Testis (tissue), 3 donors: ENCODE measurements around the gene IGFBP5. TPM values are rescaled to one million over a fixed set of nuclear protein-coding genes. Genes with fewer than 3 reads are reported as not detected.

Experiments
- DNase-seq: peaks from one replicate; pipeline ENCODE4 v3.0.0-alpha.2; 2019
- H3K27ac ChIP-seq, 2 donors: fragments of 200-600 bp; sonication (generic); one replicate each; pipeline ENCODE4 v1.5.1; 2019
- H3K27me3 ChIP-seq: fragments of 200-600 bp; sonication (generic); one replicate; pipeline ENCODE4 v1.5.1; 2019
- H3K36me3 ChIP-seq: fragments of 200-600 bp; sonication (generic); one replicate; pipeline ENCODE4 v1.5.1; 2017; ENCODE audit warnings: low read depth; ENCODE audit errors: missing control alignments
- H3K4me1 ChIP-seq: fragments of 200-600 bp; sonication (generic); one replicate; pipeline ENCODE4 v1.5.1; 2019
- H3K4me3 ChIP-seq, 2 donors: fragments of 200-600 bp; sonication (generic); one replicate each; pipeline ENCODE4 v1.5.1; 2017 to 2019
- H3K9me3 ChIP-seq: fragments of 200-600 bp; sonication (generic); one replicate; pipeline ENCODE4 v1.5.1; 2017
- POLR2A ChIP-seq: fragments of 450-650 bp; IDR thresholded peaks from one replicate; pipeline ENCODE4 v1.6.1; 2017; ENCODE audit warnings: antibody characterized with exemption, mild to moderate bottlenecking, moderate library complexity
- WGBS, 2 donors: methylation state at CpG; one replicate each; pipeline ENCODE4 v1.1.5; 2018; 5-methylcytosine and 5-hydroxymethylcytosine counted together
- intact Hi-C: fragments of 100-400 bp; cut with DNase I; formaldehyde crosslinking; loops from one replicate; pipeline ENCODE4 v1.15.1; 2023; ENCODE audit warnings: low total_unique reads
- polyA plus RNA-seq: library from polyadenylated mRNA; stranded (reverse); fragments of 350-450 nt; fragmentation: Illumina TruSeq; extraction: RNeasy Lipid Tissue Mini Kit (QIAGEN cat#74804); gene quantifications from one replicate; pipeline ENCODE4 v1.2.3, GENCODE V29; 2014; ENCODE audit warnings: low read depth, low replicate concordance; ENCODE audit not compliant: insufficient read depth
- total RNA-seq, 2 donors: library from RNA; depleted of rRNA; stranded (reverse); fragments of >200 nt; gene quantifications; one replicate each; pipeline ENCODE4 v1.2.3, GENCODE V29; 2016
- TF ChIP-seq, protein P1 (sequence below), 3 experiments: fragments of 450-650 bp in 2 of 3; fragments of 200-600 bp in 1 of 3; sonication (generic) in 1 of 3; IDR thresholded peaks; one replicate each; pipeline ENCODE4 v1.5.1; 2016 to 2019; ENCODE audit warnings: antibody characterized with exemption in 3 of 3, mild to moderate bottlenecking in 2 of 3, moderate library complexity in 1 of 3

Gene IGFBP5
- total and polyA plus RNA-seq, 3 donors from 2014 or later: 169 to 308 (median 228) TPM

DNA sequence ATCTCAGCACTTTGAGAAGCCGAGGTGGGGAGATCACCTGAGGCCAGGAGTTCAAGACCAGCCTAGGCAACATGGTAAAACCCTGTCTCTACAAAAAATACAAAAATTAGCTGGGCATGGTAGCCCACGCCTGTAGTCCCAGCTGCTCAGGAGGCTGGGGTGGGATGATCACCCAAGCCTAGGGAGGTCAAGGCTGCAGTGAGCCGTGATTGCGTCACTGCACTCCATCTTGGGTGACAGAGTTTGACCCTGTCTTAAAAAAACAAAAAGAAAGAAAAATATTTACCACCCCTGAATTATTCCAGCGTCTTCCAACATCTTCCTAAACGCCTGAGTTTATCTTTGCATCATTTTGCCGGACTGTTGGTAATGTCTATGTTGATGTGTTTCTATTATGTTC, 6.2 kb upstream of the IGFBP5 start:
- H3K27ac ChIP-seq: no peak overlapping the region
- no peak for TF ChIP-seq POLR2A
- TF ChIP-seq, protein P1, sequence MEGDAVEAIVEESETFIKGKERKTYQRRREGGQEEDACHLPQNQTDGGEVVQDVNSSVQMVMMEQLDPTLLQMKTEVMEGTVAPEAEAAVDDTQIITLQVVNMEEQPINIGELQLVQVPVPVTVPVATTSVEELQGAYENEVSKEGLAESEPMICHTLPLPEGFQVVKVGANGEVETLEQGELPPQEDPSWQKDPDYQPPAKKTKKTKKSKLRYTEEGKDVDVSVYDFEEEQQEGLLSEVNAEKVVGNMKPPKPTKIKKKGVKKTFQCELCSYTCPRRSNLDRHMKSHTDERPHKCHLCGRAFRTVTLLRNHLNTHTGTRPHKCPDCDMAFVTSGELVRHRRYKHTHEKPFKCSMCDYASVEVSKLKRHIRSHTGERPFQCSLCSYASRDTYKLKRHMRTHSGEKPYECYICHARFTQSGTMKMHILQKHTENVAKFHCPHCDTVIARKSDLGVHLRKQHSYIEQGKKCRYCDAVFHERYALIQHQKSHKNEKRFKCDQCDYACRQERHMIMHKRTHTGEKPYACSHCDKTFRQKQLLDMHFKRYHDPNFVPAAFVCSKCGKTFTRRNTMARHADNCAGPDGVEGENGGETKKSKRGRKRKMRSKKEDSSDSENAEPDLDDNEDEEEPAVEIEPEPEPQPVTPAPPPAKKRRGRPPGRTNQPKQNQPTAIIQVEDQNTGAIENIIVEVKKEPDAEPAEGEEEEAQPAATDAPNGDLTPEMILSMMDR (IDR thresholded peaks at IDR 0.05): no peak
- DNase-seq: no peak
- no peak overlapping the region for H3K4me3 ChIP-seq
- H3K36me3 ChIP-seq: no peaks in the 10 kb centered on the region
- H3K9me3 ChIP-seq: no peaks in the 10 kb centered on the region
- intact Hi-C loops: no loop called here
- no peaks in the 10 kb centered on the region for H3K27me3 ChIP-seq
- WGBS, 2 donors: 86 to 93% methylated on average over 7 of the region's 7 CpGs
- peaks cover 3% of the 10 kb centered on the region for H3K4me1 ChIP-seq

DNA sequence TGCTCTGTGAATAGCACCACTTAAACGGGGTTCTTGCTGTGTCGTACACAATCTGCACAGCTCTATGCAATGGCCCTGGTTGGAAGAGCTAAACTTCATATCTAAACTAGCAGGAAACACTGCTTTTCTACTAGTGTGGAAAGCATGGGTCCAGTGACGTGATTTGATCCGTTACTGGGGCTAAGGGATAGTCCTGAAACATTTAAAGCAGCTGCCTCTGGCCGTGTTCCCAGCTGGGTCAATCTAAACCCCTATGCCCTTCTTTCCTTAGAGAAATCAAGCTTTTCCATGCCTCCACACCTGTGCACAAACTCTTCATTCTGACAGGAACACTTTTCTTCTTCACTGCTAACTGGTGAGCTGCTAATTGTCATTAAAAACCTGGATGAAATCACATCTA, 5.4 kb upstream of the IGFBP5 start:
- WGBS, 2 donors: 75 to 80% methylated on average over 5 of the region's 5 CpGs
- no peak overlapping the region for H3K27ac ChIP-seq
- H3K4me1 ChIP-seq: peaks cover 3% of the 10 kb centered on the region
- no peak for TF ChIP-seq POLR2A
- TF ChIP-seq, protein P1 (IDR thresholded peaks at IDR 0.05): no peak
- DNase-seq: no peak
- H3K4me3 ChIP-seq: no peak overlapping the region
- H3K9me3 ChIP-seq: no peaks in the 10 kb centered on the region
- H3K36me3 ChIP-seq: no peaks in the 10 kb centered on the region
- intact Hi-C loops: no loop called here
- no peaks in the 10 kb centered on the region for H3K27me3 ChIP-seq

DNA sequence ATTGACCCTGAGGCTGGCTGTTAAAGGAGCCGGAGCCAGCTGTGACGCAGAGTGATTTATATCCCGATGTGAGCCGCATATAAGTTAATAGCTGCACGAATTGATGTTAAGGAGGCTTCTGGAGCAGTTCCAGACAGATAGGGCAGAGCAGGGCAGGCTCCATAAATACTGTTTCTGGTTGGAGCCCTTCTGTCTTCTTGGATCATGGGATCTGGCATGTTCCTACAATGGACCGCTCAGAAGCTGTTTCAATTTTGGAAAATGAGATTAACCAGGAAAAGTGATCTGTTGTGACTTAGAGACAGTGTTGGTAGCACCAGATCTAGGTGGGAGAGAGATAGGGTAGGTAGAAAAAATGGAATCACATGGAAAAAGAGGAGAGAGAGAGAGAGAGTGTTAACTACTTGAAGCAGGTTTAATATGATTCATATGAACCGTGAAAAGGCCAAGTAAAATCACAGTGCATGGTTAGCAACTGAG, 4.8 kb upstream of the IGFBP5 start:
- Histone ChIP-seq H3K36me3 (no peaks in the 10 kb centered on the region), H3K4me3 (no peak overlapping the region), H3K27ac (no peak overlapping the region), H3K27me3 (no peaks in the 10 kb centered on the region), H3K9me3 (no peaks in the 10 kb centered on the region), H3K4me1 (peaks cover 5% of the 10 kb centered on the region)
- DNase-seq: no peak
- intact Hi-C loops: no loop called here
- 66 to 81% methylated on average over 7 of the region's 7 CpGs for WGBS, 2 donors
- TF ChIP-seq POLR2A: no peak
- TF ChIP-seq, protein P1 (IDR thresholded peaks at IDR 0.05): no peak

DNA sequence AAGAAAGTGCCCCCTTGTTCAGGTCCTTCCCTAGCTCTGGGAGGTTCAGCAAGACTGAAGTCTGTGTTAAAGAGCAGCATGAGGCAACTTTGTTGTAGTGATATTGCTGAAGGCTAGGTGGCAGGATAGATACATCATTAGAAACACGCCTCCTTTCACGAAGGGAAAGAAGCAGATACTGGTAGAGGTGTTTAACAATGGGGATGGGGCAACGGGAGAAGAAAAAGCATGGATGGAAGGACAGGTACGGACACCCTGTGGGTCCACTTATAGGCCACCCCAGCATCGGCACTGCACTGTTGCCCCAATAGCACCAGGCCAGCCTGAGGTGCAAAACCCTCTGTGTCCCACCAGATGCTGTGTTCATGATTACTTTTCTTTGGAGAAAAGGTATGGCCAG, 3.5 kb upstream of the IGFBP5 start:
- no peaks in the 10 kb centered on the region for H3K36me3 ChIP-seq
- H3K27ac ChIP-seq: no peak overlapping the region
- H3K4me1 ChIP-seq: peaks cover 12% of the 10 kb centered on the region
- TF ChIP-seq POLR2A: no peak
- TF ChIP-seq, protein P1 (IDR thresholded peaks at IDR 0.05): peak; percentile 42 to 81 (median 58)
- no peaks in the 10 kb centered on the region for H3K9me3 ChIP-seq
- H3K27me3 ChIP-seq: no peaks in the 10 kb centered on the region
- intact Hi-C loops: loop anchor here (10.0 kb wide), 1 partner anchor 1056 kb away; no protein-coding TSS in a partner anchor
- DNase-seq: peak; percentile 53
- 29 to 46% methylated on average over 5 of the region's 5 CpGs for WGBS, 2 donors
- no peak overlapping the region for H3K4me3 ChIP-seq

DNA sequence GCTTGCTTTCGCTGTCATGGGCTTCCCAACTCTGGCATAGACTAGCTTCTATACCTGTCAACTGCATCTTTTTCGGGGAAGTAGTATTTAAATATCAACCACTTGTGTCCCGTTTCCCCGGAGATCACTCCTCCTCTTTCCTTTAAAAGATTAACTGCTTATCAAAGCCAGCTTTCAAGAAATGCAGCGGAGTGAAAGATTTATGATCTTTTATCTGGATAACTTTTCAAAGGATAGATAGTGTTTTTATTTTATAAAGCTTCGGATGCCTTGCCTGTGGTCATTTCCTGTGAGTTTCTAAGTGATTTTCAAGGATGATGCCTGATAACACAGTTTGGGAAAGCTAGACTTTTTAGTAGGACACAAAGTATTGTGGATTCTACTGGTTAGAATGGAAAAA, 2.9 kb upstream of the IGFBP5 start:
- TF ChIP-seq, protein P1 (IDR thresholded peaks at IDR 0.05): no peak
- Histone ChIP-seq H3K36me3 (no peaks in the 10 kb centered on the region), H3K4me1 (peaks cover 17% of the 10 kb centered on the region), H3K4me3 (no peak overlapping the region), H3K9me3 (no peaks in the 10 kb centered on the region), H3K27ac (no peak overlapping the region), H3K27me3 (no peaks in the 10 kb centered on the region)
- DNase-seq: no peak
- 60 to 62% methylated on average over 6 of the region's 6 CpGs for WGBS, 2 donors
- intact Hi-C loops: loop anchor here (10.0 kb wide), 1 partner anchor 1057 kb away; no protein-coding TSS in a partner anchor
